CD4-positive, alpha-beta memory T cell (primary cell): ENCODE measurements around the gene CYLC1. TPM values are rescaled to one million over a fixed set of nuclear protein-coding genes. Genes with fewer than 3 reads are reported as not detected.

Experiments
- CTCF ChIA-PET: fragments of 350-600 bp; sonication (Branson Sonifier 250); formaldehyde crosslinking; loops from one replicate; lab custom pipeline; 2021; ENCODE audit warnings: inconsistent platforms; ENCODE audit not compliant: partially characterized antibody; lab: Charles Lee
- POLR2A ChIA-PET: fragments of 350-600 bp; sonication (Branson Sonifier 250); formaldehyde crosslinking; loops from one replicate; lab custom pipeline; 2021; ENCODE audit not compliant: partially characterized antibody; lab: Charles Lee
- DNase-seq, 5 donors: peaks; one replicate each; pipeline versions ENCODE4 v3.0.0 to v3.0.0-alpha.2; 2020 to 2022; ENCODE audit warnings: mixed read lengths in 1 of 5
- H3K27ac ChIP-seq: one replicate; pipeline ENCODE4 v1.7.0; 2013; ENCODE audit warnings: low read depth, low read length
- H3K27me3 ChIP-seq: 2 replicates; pipeline ENCODE4 v1.7.0; 2013; ENCODE audit warnings: mild to moderate bottlenecking, low read length, moderate library complexity; ENCODE audit not compliant: insufficient read depth
- H3K36me3 ChIP-seq: 2 replicates; pipeline ENCODE4 v1.7.0; 2013; ENCODE audit warnings: mild to moderate bottlenecking, low read length, moderate library complexity; ENCODE audit not compliant: insufficient read depth
- H3K4me1 ChIP-seq: 2 replicates; pipeline ENCODE4 v1.7.0; 2013; ENCODE audit warnings: mild to moderate bottlenecking, low read length, moderate library complexity; ENCODE audit not compliant: insufficient read depth
- H3K4me3 ChIP-seq, 2 donors: one replicate each; pipeline ENCODE4 v1.7.0; 2013; ENCODE audit warnings: low read length in 2 of 2, mild to moderate bottlenecking in 1 of 2
- H3K9me3 ChIP-seq, 2 donors: one replicate each; pipeline ENCODE4 v1.7.0; 2013; ENCODE audit warnings: low read length in 2 of 2, control low read depth in 1 of 2; ENCODE audit not compliant: control insufficient read depth in 1 of 2
- H3K27ac Mint-ChIP-seq, 7 donors: one replicate each; pipeline ENCODE4 v1.8.0; 2020 to 2021; ENCODE audit warnings: mixed read lengths in 7 of 7, mild to moderate bottlenecking in 6 of 7, inconsistent platforms in 3 of 7, moderate library complexity in 3 of 7
- H3K27me3 Mint-ChIP-seq, 2 donors: one replicate each; pipeline ENCODE4 v1.8.0; 2020 to 2021; ENCODE audit warnings: mixed read lengths in 2 of 2
- H3K36me3 Mint-ChIP-seq, 2 donors: one replicate each; pipeline ENCODE4 v1.8.0; 2020 to 2021; ENCODE audit warnings: mixed read lengths in 2 of 2, inconsistent platforms in 1 of 2, mild to moderate bottlenecking in 1 of 2
- H3K4me1 Mint-ChIP-seq, 4 donors: one replicate each; pipeline ENCODE4 v1.8.0; 2020 to 2021; ENCODE audit warnings: mixed read lengths in 4 of 4, mild to moderate bottlenecking in 1 of 4
- H3K4me3 Mint-ChIP-seq, 8 donors: one replicate each; pipeline ENCODE4 v1.8.0; 2020 to 2021; ENCODE audit warnings: mixed read lengths in 8 of 8, mild to moderate bottlenecking in 7 of 8, moderate library complexity in 6 of 8, inconsistent platforms in 3 of 8
- H3K9me3 Mint-ChIP-seq, 8 donors: one replicate each; pipeline ENCODE4 v1.8.0; 2020 to 2021; ENCODE audit warnings: mixed read lengths in 8 of 8, mild to moderate bottlenecking in 5 of 8, inconsistent platforms in 3 of 8, moderate library complexity in 1 of 8
- intact Hi-C: fragments of 100-400 bp; cut with micrococcal nuclease; formaldehyde crosslinking; loops from one replicate; pipeline ENCODE4 v1.15.1; 2023
- polyA plus RNA-seq, 2 donors: library from polyadenylated mRNA; unstranded; fragments of 300-500 nt; fragmentation: Illumina TruSeq; gene quantifications; one replicate each; pipeline ENCODE4 v1.2.3, GENCODE V29; 2021
- total RNA-seq, 2 experiments: library from RNA; stranded (reverse); gene quantifications; one replicate each; pipeline ENCODE4 v1.2.3, GENCODE V29; 2021

The CYLC1 gene
- total and polyA plus RNA-seq, 4 experiments from 2014 or later: not detected

DNA sequence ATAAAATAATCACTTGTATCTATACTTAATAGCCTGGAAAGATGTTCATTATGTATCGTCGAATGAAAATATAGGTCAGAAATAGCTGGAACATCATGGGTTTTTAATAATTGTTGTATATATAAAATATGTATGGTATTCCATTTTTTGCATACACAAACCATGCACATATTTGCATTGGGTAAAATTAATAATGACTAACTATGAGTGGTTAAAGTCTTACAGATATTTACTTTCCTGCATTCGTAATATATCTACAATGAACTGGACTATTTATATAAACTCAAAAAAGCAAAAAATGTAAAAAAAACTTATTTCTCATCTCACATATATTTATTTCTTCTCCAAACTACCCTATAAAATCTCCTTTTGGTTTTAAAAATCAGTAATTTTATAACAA, 46.0 kb downstream of the CYLC1 start:
- Histone ChIP-seq H3K36me3 (no peaks in the 10 kb centered on the region), H3K9me3 (no peaks in the 10 kb centered on the region), H3K27ac (no peak overlapping the region), H3K4me3 (no peak overlapping the region), H3K4me1 (no peaks in the 10 kb centered on the region), H3K27me3 (no peaks in the 10 kb centered on the region)
- H3K9me3 Mint-ChIP-seq: peaks cover 0 to 3% (median 0%) of the 10 kb centered on the region in 8 donors
- intact Hi-C loops: no loop called here
- no peak overlapping the region for H3K27ac Mint-ChIP-seq
- H3K4me1 Mint-ChIP-seq: no peaks in the 10 kb centered on the region
- ChIA-PET POLR2A (no interaction called here), CTCF (no interaction called here)
- no peak for DNase-seq
- no peaks in the 10 kb centered on the region for H3K27me3 Mint-ChIP-seq
- H3K4me3 Mint-ChIP-seq: no peak overlapping the region
- H3K36me3 Mint-ChIP-seq: no peaks in the 10 kb centered on the region

GRCh38 chrX:83916525-83916924, 55.6 kb downstream of the CYLC1 start:
- Histone ChIP-seq H3K27ac (no peak overlapping the region), H3K9me3 (no peaks in the 10 kb centered on the region), H3K4me1 (no peaks in the 10 kb centered on the region), H3K4me3 (no peak overlapping the region), H3K27me3 (no peaks in the 10 kb centered on the region), H3K36me3 (no peaks in the 10 kb centered on the region)
- Mint-ChIP-seq H3K9me3 (peaks cover 0 to 6% (median 1%) of the 10 kb centered on the region in 8 donors), H3K4me1 (no peaks in the 10 kb centered on the region), H3K36me3 (no peaks in the 10 kb centered on the region), H3K27me3 (no peaks in the 10 kb centered on the region), H3K27ac (no peak overlapping the region), H3K4me3 (no peak overlapping the region)
- intact Hi-C loops: no loop called here
- POLR2A ChIA-PET: no interaction called here
- CTCF ChIA-PET: no interaction called here
- peak in 1 of 5 donors; percentile 1 for DNase-seq

GRCh38 chrX:83934220-83934619, 73.3 kb downstream of the CYLC1 start:
- Histone ChIP-seq H3K27ac (no peak overlapping the region), H3K36me3 (no peaks in the 10 kb centered on the region), H3K9me3 (no peaks in the 10 kb centered on the region), H3K4me3 (no peak overlapping the region), H3K4me1 (no peaks in the 10 kb centered on the region), H3K27me3 (no peaks in the 10 kb centered on the region)
- DNase-seq: no peak
- no peaks in the 10 kb centered on the region for H3K4me1 Mint-ChIP-seq
- H3K27me3 Mint-ChIP-seq: no peaks in the 10 kb centered on the region
- intact Hi-C loops: no loop called here
- H3K27ac Mint-ChIP-seq: no peak overlapping the region
- H3K4me3 Mint-ChIP-seq: no peak overlapping the region
- no peaks in the 10 kb centered on the region for H3K36me3 Mint-ChIP-seq
- ChIA-PET POLR2A (no interaction called here), CTCF (no interaction called here)
- H3K9me3 Mint-ChIP-seq: peaks cover 0 to 2% (median 0%) of the 10 kb centered on the region in 8 donors
